ENCODE results near the gene PLXDC1.
A peak's percentile ranks its signal among the peaks of the same experiment; 100 is the strongest.

The PLXDC1 gene

GRCh38 chr17:39186481-39187002 is 35.1 kb upstream of the PLXDC1 start:
- intact Hi-C loops (cut with DNase I; ENCODE audit: low total_unique reads), result no loop called here
- H3K27me3 ChIP-seq, result no peaks in the 10 kb centered on the region
- H3K9me3 ChIP-seq, result no peaks in the 10 kb centered on the region
- no peak overlapping the region for H3K4me3 ChIP-seq
- no peak for DNase-seq
- H3K36me3 ChIP-seq, result peaks cover 93 to 100% (median 93%) of the 10 kb centered on the region in 3 donors
- H3K27ac ChIP-seq, result no peak overlapping the region
- no peaks in the 10 kb centered on the region for H3K4me1 ChIP-seq
- no peak for TF ChIP-seq CTCF (IDR thresholded peaks at IDR 0.05)

GRCh38 chr17:39183720-39184119 is 32.3 kb upstream of the PLXDC1 start:
- Histone ChIP-seq H3K36me3 (peaks cover 88 to 99% (median 91%) of the 10 kb centered on the region in 3 donors), H3K27me3 (no peaks in the 10 kb centered on the region), H3K27ac (no peak overlapping the region), H3K4me1 (no peaks in the 10 kb centered on the region), H3K9me3 (no peaks in the 10 kb centered on the region), H3K4me3 (no peak overlapping the region)
- intact Hi-C loops (cut with DNase I; ENCODE audit: low total_unique reads), result no loop called here
- TF ChIP-seq CTCF (IDR thresholded peaks at IDR 0.05), result no peak
- DNase-seq, result no peak

- Histone ChIP-seq H3K27me3 (no peaks in the 10 kb centered on the region), H3K27ac (no peak overlapping the region), H3K36me3 (peaks cover 82 to 99% (median 91%) of the 10 kb centered on the region in 3 donors), H3K4me3 (no peak overlapping the region), H3K4me1 (peaks cover 0 to 5% (median 0%) of the 10 kb centered on the region in 4 donors), H3K9me3 (no peaks in the 10 kb centered on the region)
- TF ChIP-seq CTCF (IDR thresholded peaks at IDR 0.05), result no peak
- intact Hi-C loops (cut with DNase I; ENCODE audit: low total_unique reads), result no loop called here
- no peak for DNase-seq
Measured at GRCh38 chr17:39183045-39183444, 31.6 kb upstream of the PLXDC1 start.

- intact Hi-C loops (cut with DNase I; ENCODE audit: low total_unique reads), result no loop called here
- DNase-seq, result no peak
- no peak for TF ChIP-seq CTCF (IDR thresholded peaks at IDR 0.05)
- Histone ChIP-seq H3K4me3 (no peak overlapping the region), H3K27ac (no peak overlapping the region), H3K4me1 (peaks cover 0 to 5% (median 0%) of the 10 kb centered on the region in 4 donors), H3K27me3 (no peaks in the 10 kb centered on the region), H3K36me3 (peaks cover 82 to 99% (median 87%) of the 10 kb centered on the region in 3 donors), H3K9me3 (no peaks in the 10 kb centered on the region)
Measured at GRCh38 chr17:39181303-39181702, 29.9 kb upstream of the PLXDC1 start.

DNA sequence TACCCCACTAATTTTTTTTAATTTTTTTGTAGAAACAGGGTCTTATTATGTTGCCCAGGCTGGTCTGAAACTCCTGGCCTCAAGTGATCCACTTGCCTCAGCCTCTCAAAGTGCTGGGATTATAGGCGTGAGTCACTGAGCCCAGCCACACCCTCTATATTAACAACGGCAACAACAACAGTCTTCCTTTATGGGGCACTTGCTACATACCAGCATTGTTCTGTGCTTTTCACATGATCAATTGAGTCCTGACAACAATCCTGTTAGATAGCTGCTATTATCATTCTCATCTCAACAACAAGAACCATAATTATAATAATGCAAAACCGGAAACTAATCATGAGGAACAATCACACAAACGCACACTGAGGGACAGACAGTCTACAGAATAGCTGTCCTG is 27.1 kb upstream of the PLXDC1 start:
- TF ChIP-seq CTCF (IDR thresholded peaks at IDR 0.05), result no peak
- Histone ChIP-seq H3K4me3 (no peak overlapping the region), H3K36me3 (peaks cover 64 to 85% (median 65%) of the 10 kb centered on the region in 3 donors), H3K9me3 (no peaks in the 10 kb centered on the region), H3K4me1 (peaks cover 0 to 20% (median 4%) of the 10 kb centered on the region in 4 donors), H3K27me3 (no peaks in the 10 kb centered on the region), H3K27ac (no peak overlapping the region)
- intact Hi-C loops (cut with DNase I; ENCODE audit: low total_unique reads), result no loop called here
- no peak for DNase-seq

DNA sequence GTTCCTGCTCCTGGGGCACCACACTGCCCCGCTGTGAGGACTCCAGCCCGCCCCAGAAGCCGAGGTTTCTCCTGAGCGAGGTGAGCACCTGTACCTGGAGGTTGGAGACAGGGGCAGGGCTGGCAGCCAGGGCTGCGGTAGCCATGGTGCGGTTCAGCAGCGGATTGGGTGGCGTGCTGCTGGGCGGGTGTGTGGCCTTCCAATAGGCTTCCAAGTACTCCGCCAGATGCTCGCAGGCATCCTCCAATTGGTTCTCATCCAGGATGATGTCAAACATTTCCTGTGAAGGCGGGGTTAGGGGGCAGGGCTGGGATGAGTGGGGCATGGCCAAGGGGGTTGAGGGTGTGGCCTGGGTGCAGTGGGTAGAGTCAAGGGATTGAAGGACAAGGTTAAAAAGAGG is 25.8 kb upstream of the PLXDC1 start:
- Histone ChIP-seq H3K27ac (peak overlapping the region in 1 of 2 donors; percentile 9), H3K27me3 (no peaks in the 10 kb centered on the region), H3K9me3 (no peaks in the 10 kb centered on the region), H3K36me3 (peaks cover 54 to 72% (median 56%) of the 10 kb centered on the region in 3 donors), H3K4me1 (peaks cover 0 to 20% (median 4%) of the 10 kb centered on the region in 4 donors), H3K4me3 (no peak overlapping the region)
- TF ChIP-seq CTCF (IDR thresholded peaks at IDR 0.05), result no peak
- intact Hi-C loops (cut with DNase I; ENCODE audit: low total_unique reads), result no loop called here
- no peak for DNase-seq

Measured in tibial artery (tissue), 4 donors.